ENCODE results near the gene SHROOM3.

- TF ChIP-seq CTCF (IDR thresholded peaks at IDR 0.05) (no peak), POLR2A (IDR thresholded peaks at IDR 0.05) (no peak), POLR2AphosphoS5 (IDR thresholded peaks at IDR 0.05) (no peak)
Measured at GRCh38 chr4:76649086-76649485, 214.1 kb downstream of the SHROOM3 start.
